SU-DHL-6 (cell line): ENCODE data around the gene URAD.

Experiments
- CTCF ChIP-seq: fragments of 200-600 bp; sonication (generic); IDR thresholded peaks from one replicate; pipeline ENCODE4 v1.5.1; 2017; ENCODE audit warnings: antibody characterized with exemption, mild to moderate bottlenecking, low read length, moderate library complexity; ENCODE audit not compliant: insufficient read depth, poor library complexity, severe bottlenecking
- EZH2phosphoT487 ChIP-seq: fragments of 200-600 bp; sonication (generic), shearing (Covaris generic); conservative IDR thresholded peaks from 2 replicates; pipeline ENCODE4 v1.6.1; 2018; ENCODE audit warnings: mild to moderate bottlenecking, antibody characterized with exemption, low read length, moderate library complexity, mixed read lengths

- TF ChIP-seq CTCF, result no peak
- no peak for TF ChIP-seq EZH2phosphoT487
Observed at GRCh38 chr13:27962982-27963381, 25.5 kb downstream of the URAD start.
